Endodermal cell (in vitro differentiated cells): ENCODE data around the gene KCNQ1. TPM values are rescaled to one million over a fixed set of nuclear protein-coding genes. Genes with fewer than 3 reads are reported as not detected.

Experiments used
- DNase-seq: peaks from one replicate; pipeline ENCODE4 v3.0.0-alpha.2; 2017
- H3K27ac ChIP-seq: 2 replicates; pipeline ENCODE4 v1.5.1; 2013; ENCODE audit warnings: mild to moderate bottlenecking, low read depth, low read length, moderate library complexity
- H3K27me3 ChIP-seq: 2 replicates; pipeline ENCODE4 v1.6.1; 2013; ENCODE audit warnings: mild to moderate bottlenecking, low read length, moderate library complexity; ENCODE audit not compliant: insufficient read depth, control insufficient read depth, poor library complexity, severe bottlenecking
- H3K36me3 ChIP-seq: 2 replicates; pipeline ENCODE4 v1.7.0; 2013; ENCODE audit warnings: mild to moderate bottlenecking, low read length, moderate library complexity; ENCODE audit not compliant: control insufficient read depth, insufficient read depth
- H3K4me1 ChIP-seq: one replicate; pipeline ENCODE4 v1.7.0; 2013; ENCODE audit warnings: low read length; ENCODE audit not compliant: control insufficient read depth, insufficient read depth
- H3K4me3 ChIP-seq: 2 replicates; pipeline ENCODE4 v1.5.1; 2013; ENCODE audit warnings: mild to moderate bottlenecking, low read length, moderate library complexity
- H3K9ac ChIP-seq: 2 replicates; pipeline ENCODE4 v1.6.1; 2013; ENCODE audit warnings: mild to moderate bottlenecking, low read length, moderate library complexity; ENCODE audit not compliant: poor library complexity, severe bottlenecking; ENCODE audit errors: extremely low read depth
- H3K9me3 ChIP-seq: 2 replicates; pipeline ENCODE4 v1.6.1; 2013; ENCODE audit warnings: mild to moderate bottlenecking, low read length, moderate library complexity; ENCODE audit not compliant: control insufficient read depth
- H3K27ac Mint-ChIP-seq: 2 replicates; pipeline ENCODE4 v1.8.0; 2020; ENCODE audit warnings: mixed read lengths
- H3K27me3 Mint-ChIP-seq: 2 replicates; pipeline ENCODE4 v1.8.0; 2021; ENCODE audit warnings: mild to moderate bottlenecking, mixed read lengths; ENCODE audit not compliant: insufficient read depth
- H3K36me3 Mint-ChIP-seq: 2 replicates; pipeline ENCODE4 v1.8.0; 2020; ENCODE audit warnings: low read depth, mixed read lengths
- H3K4me1 Mint-ChIP-seq: 2 replicates; pipeline ENCODE4 v1.8.0; 2020; ENCODE audit warnings: mixed read lengths
- H3K4me3 Mint-ChIP-seq: 2 replicates; pipeline ENCODE4 v1.8.0; 2020; ENCODE audit warnings: mild to moderate bottlenecking, moderate library complexity, mixed read lengths
- H3K9me3 Mint-ChIP-seq: 2 replicates; pipeline ENCODE4 v1.8.0; 2020; ENCODE audit warnings: mild to moderate bottlenecking, mixed read lengths
- WGBS, 2 experiments: methylation state at CpG; one replicate each; pipeline versions ENCODE4 v1.1.5 to v1.1.7; 2013; ENCODE audit warnings: missing lambda C conversion rate in 2 of 2, mixed read lengths in 1 of 2; ENCODE audit not compliant: insufficient coverage in 1 of 2, insufficient read length in 1 of 2; 5-methylcytosine and 5-hydroxymethylcytosine counted together
- total RNA-seq, 2 donors: library from RNA; stranded (reverse); fragmentation: NEBNext Ultra II Directional in 1 of 2; extraction: Animal tissue kit (Norgen Biotek cat#: 25700) in 1 of 2; gene quantifications; 2 replicates in 1 of 2; 3 replicates in 1 of 2; pipeline ENCODE4 v1.2.1, GENCODE V29; 2021
- TF ChIP-seq, protein P1 (sequence below): fragments of 200-600 bp; sonication (generic); conservative IDR thresholded peaks from 2 replicates; pipeline ENCODE4 v1.5.0; 2021; ENCODE audit warnings: antibody characterized with exemption, mild to moderate bottlenecking

The KCNQ1 gene
- total RNA-seq, 2 donors from 2014 or later = 1.8 to 3.5 TPM

GRCh38 chr11:2447951-2448650, 3.3 kb downstream of the KCNQ1 start:
- Mint-ChIP-seq H3K36me3 (no peaks in the 10 kb centered on the region), H3K27me3 (peaks cover 86% of the 10 kb centered on the region), H3K9me3 (peaks cover 2% of the 10 kb centered on the region), H3K4me3 (no peak overlapping the region), H3K4me1 (no peaks in the 10 kb centered on the region), H3K27ac (no peak overlapping the region)
- no peaks in the 10 kb centered on the region for H3K36me3 ChIP-seq
- no peaks in the 10 kb centered on the region for H3K4me1 ChIP-seq
- WGBS, 2 experiments = 88 to 89% methylated on average over 1 to 10 of the region's 10 CpGs
- no peak overlapping the region for H3K4me3 ChIP-seq
- no peak for DNase-seq
- no peak overlapping the region for H3K27ac ChIP-seq
- no peak overlapping the region for H3K9ac ChIP-seq
- H3K27me3 ChIP-seq = peaks cover 85% of the 10 kb centered on the region
- TF ChIP-seq, protein P1, sequence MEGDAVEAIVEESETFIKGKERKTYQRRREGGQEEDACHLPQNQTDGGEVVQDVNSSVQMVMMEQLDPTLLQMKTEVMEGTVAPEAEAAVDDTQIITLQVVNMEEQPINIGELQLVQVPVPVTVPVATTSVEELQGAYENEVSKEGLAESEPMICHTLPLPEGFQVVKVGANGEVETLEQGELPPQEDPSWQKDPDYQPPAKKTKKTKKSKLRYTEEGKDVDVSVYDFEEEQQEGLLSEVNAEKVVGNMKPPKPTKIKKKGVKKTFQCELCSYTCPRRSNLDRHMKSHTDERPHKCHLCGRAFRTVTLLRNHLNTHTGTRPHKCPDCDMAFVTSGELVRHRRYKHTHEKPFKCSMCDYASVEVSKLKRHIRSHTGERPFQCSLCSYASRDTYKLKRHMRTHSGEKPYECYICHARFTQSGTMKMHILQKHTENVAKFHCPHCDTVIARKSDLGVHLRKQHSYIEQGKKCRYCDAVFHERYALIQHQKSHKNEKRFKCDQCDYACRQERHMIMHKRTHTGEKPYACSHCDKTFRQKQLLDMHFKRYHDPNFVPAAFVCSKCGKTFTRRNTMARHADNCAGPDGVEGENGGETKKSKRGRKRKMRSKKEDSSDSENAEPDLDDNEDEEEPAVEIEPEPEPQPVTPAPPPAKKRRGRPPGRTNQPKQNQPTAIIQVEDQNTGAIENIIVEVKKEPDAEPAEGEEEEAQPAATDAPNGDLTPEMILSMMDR = no peak
- H3K9me3 ChIP-seq = peaks cover 3% of the 10 kb centered on the region

GRCh38 chr11:2448661-2449547, 4.1 kb downstream of the KCNQ1 start:
- H3K27me3 ChIP-seq = peaks cover 84% of the 10 kb centered on the region

DNA sequence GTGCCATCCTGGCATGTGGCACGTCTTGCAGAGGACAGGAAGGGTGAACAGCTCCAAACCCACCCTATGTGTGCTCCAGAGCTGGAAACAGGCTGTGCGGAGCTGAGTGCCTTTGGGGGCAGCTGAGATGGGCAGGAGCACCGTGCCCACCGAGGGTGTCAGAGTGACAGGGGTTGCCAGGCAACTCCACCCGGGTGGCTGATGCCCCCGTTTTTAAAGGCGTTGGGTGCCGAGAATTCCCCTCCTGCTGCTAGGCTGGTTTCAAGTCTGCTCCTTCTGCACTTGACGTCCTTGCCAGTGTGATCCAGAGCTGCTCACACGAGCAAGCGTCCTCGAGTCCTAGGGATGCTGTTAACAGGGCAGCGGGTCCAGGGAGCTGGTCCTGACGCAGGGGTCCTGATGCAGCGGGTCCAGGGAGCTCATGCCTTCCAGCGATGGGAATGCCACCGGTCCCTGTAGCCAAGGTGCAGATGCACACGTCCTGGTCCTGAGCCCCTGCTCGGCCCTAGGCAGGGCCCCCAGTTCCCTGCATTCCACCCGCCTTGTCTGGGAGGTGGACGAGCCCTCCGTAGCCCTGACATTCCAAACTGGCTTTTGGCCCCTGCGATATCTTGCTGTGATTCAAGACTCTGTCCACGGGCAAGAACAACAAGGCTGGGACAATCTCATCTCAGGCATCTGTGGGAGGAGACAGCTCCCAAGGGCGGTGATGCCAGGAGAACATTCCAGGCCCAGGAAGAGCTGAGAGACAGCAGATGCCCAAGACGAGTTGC, 4.9 kb downstream of the KCNQ1 start:
- Histone ChIP-seq H3K27ac (no peak overlapping the region), H3K27me3 (peaks cover 88% of the 10 kb centered on the region), H3K9ac (no peak overlapping the region), H3K36me3 (no peaks in the 10 kb centered on the region), H3K9me3 (no peaks in the 10 kb centered on the region), H3K4me1 (no peaks in the 10 kb centered on the region), H3K4me3 (no peak overlapping the region)
- H3K4me1 Mint-ChIP-seq = no peaks in the 10 kb centered on the region
- H3K36me3 Mint-ChIP-seq = no peaks in the 10 kb centered on the region
- TF ChIP-seq, protein P1 = no peak
- WGBS, 2 experiments = 85 to 88% methylated on average over 17 to 26 of the region's 26 CpGs
- DNase-seq = no peak
- H3K9me3 Mint-ChIP-seq = no peaks in the 10 kb centered on the region
- peaks cover 91% of the 10 kb centered on the region for H3K27me3 Mint-ChIP-seq
- no peak overlapping the region for H3K4me3 Mint-ChIP-seq
- no peak overlapping the region for H3K27ac Mint-ChIP-seq

More at GRCh38 chr11:2448661-2449547, 4.1 kb downstream of the KCNQ1 start:
- H3K27me3 Mint-ChIP-seq = peaks cover 86% of the 10 kb centered on the region
- H3K36me3 ChIP-seq = no peaks in the 10 kb centered on the region
- H3K27ac Mint-ChIP-seq = no peak overlapping the region
- TF ChIP-seq, protein P1 = no peak
- H3K4me1 Mint-ChIP-seq = no peaks in the 10 kb centered on the region
- DNase-seq = no peak
- no peaks in the 10 kb centered on the region for H3K36me3 Mint-ChIP-seq
- no peak overlapping the region for H3K9ac ChIP-seq
- H3K9me3 Mint-ChIP-seq = no peaks in the 10 kb centered on the region
- no peak overlapping the region for H3K4me3 Mint-ChIP-seq
- H3K9me3 ChIP-seq = no peaks in the 10 kb centered on the region
- no peak overlapping the region for H3K4me3 ChIP-seq
- WGBS, 2 experiments = 87 to 94% methylated on average over 11 to 21 of the region's 21 CpGs
- H3K4me1 ChIP-seq = no peaks in the 10 kb centered on the region
- no peak overlapping the region for H3K27ac ChIP-seq
